ENCODE data around the gene MAGEA9.
"Not testable (repeated sequence)": the region's sequence is repeated elsewhere in the genome, so short reads cannot be mapped to it uniquely, and the experiment has no call there.

The MAGEA9 gene

DNA sequence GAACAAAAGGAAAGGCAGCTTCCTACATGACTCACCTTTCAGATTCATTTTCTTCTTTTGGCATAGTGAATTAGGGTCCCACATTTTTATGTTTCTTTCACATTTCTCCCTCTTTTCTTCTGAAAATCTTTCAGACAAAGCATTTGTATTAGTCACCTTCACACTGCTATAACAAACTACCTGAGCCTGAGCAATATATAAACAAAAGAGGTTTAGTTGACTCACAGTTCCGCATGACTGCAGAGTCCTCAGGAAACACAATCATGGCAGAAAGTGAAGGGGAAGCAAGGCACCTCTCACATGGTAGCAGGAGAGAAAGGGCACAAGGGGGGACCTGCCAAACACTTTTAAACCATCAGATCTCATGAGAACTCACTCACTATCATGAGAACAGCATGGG is 36.9 kb downstream of the MAGEA9 start:
- DNase-seq = no peak

DNA sequence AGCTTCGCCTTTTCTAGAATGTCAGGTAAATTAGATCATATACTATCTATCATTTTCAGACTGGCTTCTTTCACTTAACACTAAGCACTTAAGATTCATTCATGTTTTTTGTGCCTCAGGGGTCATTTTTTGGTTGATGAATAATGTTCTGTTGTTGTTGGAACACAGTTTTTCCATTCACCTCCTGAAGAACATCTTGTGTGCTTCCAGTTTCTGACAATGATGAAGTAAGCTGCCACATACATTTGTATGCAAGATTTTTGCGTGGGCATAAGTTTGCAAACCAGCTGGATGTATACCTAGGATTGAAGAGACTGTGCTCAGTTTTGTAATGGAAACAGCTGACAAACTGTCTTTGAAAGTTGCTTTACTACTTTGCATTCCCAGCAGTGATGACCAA is 37.6 kb downstream of the MAGEA9 start:
- no peak for DNase-seq

DNA sequence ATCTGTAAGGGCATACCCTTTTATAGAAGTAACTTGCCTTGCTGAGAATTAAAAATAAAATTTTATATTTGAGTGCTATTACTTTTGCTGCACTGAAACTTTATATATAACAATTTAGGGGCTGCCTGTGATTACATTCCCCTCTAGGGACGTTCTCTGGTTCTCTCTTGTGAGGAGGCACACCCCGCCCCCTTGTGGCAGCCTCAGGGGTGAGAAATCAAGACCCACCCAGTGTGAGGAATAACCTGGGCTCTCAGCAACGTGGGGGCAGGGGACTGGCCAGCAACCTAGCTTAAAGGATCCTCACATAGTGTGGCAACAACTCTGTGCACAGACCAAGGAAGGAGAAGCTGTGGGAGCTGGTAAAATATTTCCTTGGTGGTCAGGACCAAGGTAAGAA is 43.7 kb downstream of the MAGEA9 start:
- DNase-seq = peak; percentile 52

DNA sequence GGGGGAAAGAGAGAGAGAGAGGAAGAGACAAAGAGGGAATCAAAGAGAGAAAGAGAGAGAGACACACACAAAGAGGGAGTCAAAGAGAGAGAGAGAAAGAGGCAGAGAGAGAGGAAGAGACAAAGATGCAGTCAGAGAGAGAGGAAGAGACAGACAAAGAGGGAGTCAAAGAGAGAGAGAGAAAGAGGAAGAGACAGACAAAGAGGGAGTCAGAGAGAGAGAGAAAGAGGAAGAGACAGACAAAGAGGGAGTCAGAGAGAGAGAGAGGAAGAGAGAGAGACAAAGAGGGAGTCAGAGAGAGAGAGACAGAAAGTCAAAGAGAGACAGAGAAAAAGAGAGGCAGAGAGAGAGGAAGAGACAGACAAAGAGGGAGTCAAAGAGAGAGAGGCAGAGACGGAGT is 45.5 kb downstream of the MAGEA9 start:
- DNase-seq = no peak

DNA sequence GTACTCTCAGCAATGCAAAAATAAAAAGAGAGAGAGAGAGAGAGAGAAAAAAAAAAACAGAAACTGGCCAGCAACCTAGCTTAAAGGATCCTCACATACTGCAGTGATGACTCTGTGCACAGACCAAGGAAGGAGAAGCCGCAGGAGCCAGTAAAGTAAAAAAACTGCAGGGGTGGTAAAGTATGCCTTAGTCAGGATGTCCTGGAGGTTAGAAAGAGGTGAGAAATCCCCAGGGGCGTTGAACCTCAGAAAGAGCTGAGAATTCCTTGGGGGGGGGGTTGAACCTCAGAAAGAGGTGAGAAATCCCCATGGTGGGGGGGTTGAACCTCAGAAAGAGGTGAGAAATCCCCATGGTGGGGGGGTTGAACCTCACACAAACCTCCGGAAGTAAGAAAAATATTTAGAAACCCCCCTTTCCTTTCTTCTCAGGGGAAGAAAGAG is 48.0 kb downstream of the MAGEA9 start:
- DNase-seq = no peak

DNA sequence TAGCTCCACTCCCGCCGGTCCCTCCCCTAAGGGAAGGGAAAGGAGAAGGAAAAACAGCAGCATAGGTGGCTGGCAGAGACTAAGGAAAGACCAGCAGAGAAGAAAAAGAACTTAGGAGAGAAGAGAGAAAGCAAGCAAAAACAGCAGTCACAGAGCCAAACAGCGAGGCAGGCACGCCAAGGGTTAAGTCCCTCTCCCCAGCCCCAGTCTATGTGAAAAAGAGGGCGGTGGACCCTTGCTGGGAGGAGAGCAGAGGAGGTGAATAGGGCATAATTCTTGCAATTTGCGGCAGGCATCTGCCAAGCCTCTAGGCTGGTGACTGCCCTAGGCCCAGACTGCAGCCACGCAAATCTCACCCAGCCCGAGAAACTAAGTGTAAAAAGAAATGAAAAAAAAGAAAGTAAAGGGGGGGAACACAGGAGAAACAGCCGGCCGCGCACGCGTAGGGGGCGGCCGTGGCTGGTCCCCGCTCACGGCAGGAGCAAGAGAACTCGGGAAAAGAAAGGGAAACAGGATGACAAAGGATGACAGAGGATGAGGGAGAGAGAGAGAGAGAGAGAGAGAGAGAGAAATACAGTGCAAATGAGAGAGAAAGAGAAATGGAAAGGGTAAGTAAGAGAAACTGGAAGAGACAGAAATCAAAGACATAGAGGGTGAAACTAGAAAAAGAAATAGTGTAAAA is 48.6 kb downstream of the MAGEA9 start:
- no peak for DNase-seq

DNA sequence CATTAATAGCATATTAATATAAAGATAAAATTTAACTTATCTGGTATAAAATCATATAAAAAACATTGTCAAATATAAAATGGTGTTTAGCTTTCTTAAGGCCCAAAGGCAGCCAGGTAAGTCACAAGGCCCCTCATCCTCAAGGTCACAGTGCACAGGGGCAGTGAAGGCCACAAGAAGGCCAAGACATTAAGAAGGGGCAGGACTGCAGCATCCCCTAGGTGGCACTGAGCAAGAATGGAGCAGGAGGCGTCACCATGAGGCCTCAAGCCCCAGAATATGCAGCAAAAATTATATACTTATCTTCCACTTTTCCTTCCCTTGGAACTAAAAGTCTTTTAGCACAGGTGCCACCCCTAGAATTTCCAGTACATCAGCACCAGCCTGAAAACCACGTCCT is 49.7 kb downstream of the MAGEA9 start:
- DNase-seq = no peak

DNA sequence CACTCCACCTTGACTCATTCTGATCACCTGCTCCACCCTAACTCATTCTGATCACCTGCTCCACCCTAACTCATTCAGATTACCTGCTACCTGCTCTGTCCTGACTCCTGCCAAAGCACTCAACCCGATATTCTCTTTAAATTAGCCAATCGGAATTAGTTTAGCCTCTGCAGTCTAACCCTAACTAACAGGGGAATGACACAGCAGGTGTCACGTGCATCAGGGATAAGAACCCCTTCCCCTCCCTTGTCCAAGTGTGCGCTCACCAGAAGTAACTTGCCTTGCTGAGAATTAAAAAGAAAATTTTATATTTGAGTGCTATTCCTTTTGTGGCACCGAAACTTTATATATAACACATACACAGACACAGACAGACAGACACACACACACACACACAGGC is 55.0 kb downstream of the MAGEA9 start:
- not testable (repeated sequence) for DNase-seq

DNA sequence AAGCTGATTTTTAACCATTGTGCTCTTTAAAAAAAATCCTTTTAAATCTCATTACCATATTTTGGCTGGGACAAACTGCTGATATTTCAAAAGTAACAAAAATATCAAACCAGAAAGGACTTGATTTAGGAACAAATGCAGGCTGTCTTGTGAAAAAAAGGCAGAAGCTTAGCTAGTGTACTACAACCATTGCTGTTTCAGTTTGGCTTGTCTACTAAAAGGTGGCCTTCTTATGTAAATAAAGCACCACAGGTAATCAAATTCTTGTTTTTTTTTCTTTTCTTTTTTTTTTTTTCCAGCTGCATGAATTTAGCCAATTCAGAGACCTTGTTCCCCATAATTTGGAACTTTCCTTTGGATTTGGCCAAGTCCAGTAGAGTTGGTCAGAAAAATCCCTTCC is 55.4 kb downstream of the MAGEA9 start:
- DNase-seq = no peak
